Measurements from ENCODE around the gene GM2A.
"Not testable (repeated sequence)": the region's sequence is repeated elsewhere in the genome, so short reads cannot be mapped to it uniquely, and the experiment has no call there.

The GM2A gene

GRCh38 chr5:151298063-151298855 is 45.3 kb downstream of the GM2A start:
- no peak overlapping the region for H3K9ac ChIP-seq (ENCODE audit: low read depth, low read length)
- H3K27me3 ChIP-seq (ENCODE audit: control insufficient read depth, insufficient read depth, low read length), result no peaks in the 10 kb centered on the region
- H3K4me1 ChIP-seq (ENCODE audit: control insufficient read depth, insufficient read depth, low read length), result no peaks in the 10 kb centered on the region
- no peak overlapping the region for H3K4me3 ChIP-seq (ENCODE audit: low read depth, low read length)
- H3K9me3 ChIP-seq (ENCODE audit: control insufficient read depth, insufficient read depth, low read length), result no peaks in the 10 kb centered on the region
- H3K36me3 ChIP-seq (ENCODE audit: control insufficient read depth, insufficient read depth, low read length), result no peaks in the 10 kb centered on the region

- H3K9ac ChIP-seq (ENCODE audit: low read depth, low read length), result no peak within 1 kb of the TSS
- no peaks in the 10 kb centered on the region for H3K36me3 ChIP-seq (ENCODE audit: control insufficient read depth, insufficient read depth, low read length)
- H3K4me1 ChIP-seq (ENCODE audit: control insufficient read depth, insufficient read depth, low read length), result no peaks in the 10 kb centered on the region
- no peaks in the 10 kb centered on the region for H3K9me3 ChIP-seq (ENCODE audit: control insufficient read depth, insufficient read depth, low read length)
- H3K27me3 ChIP-seq (ENCODE audit: control insufficient read depth, insufficient read depth, low read length), result no peaks in the 10 kb centered on the region
- no peak within 1 kb of the TSS for H3K4me3 ChIP-seq (ENCODE audit: low read depth, low read length)
These were observed 50.7 kb downstream of the GM2A start, which contains the start of gene SLC36A3 for GRCh38 chr5:151303666-151304065. TSS of gene SLC36A3 (minus strand) at chr5:151303766. CDS start at chr5:151303354, 412 bp downstream.

- H3K9me3 ChIP-seq (ENCODE audit: control insufficient read depth, insufficient read depth, low read length); H3K9ac ChIP-seq (ENCODE audit: low read depth, low read length); H3K4me3 ChIP-seq (ENCODE audit: low read depth, low read length); H3K27me3 ChIP-seq (ENCODE audit: control insufficient read depth, insufficient read depth, low read length); H3K36me3 ChIP-seq (ENCODE audit: control insufficient read depth, insufficient read depth, low read length): not testable (repeated sequence)
- peaks cover 11% of the 10 kb centered on the region for H3K4me1 ChIP-seq (ENCODE audit: control insufficient read depth, insufficient read depth, low read length)
These were observed 56.3 kb downstream of the GM2A start for GRCh38 chr5:151309266-151309665.

- not testable (repeated sequence) for H3K27me3 ChIP-seq (ENCODE audit: control insufficient read depth, insufficient read depth, low read length); H3K9ac ChIP-seq (ENCODE audit: low read depth, low read length); H3K4me3 ChIP-seq (ENCODE audit: low read depth, low read length); H3K9me3 ChIP-seq (ENCODE audit: control insufficient read depth, insufficient read depth, low read length); H3K36me3 ChIP-seq (ENCODE audit: control insufficient read depth, insufficient read depth, low read length)
- peaks cover 11% of the 10 kb centered on the region for H3K4me1 ChIP-seq (ENCODE audit: control insufficient read depth, insufficient read depth, low read length)
These were observed 56.8 kb downstream of the GM2A start for GRCh38 chr5:151309821-151310220.

- no peak overlapping the region for H3K9ac ChIP-seq (ENCODE audit: low read depth, low read length)
- H3K36me3 ChIP-seq (ENCODE audit: control insufficient read depth, insufficient read depth, low read length), result no peaks in the 10 kb centered on the region
- H3K4me1 ChIP-seq (ENCODE audit: control insufficient read depth, insufficient read depth, low read length), result peaks cover 11% of the 10 kb centered on the region
- H3K4me3 ChIP-seq (ENCODE audit: low read depth, low read length), result no peak overlapping the region
- no peaks in the 10 kb centered on the region for H3K27me3 ChIP-seq (ENCODE audit: control insufficient read depth, insufficient read depth, low read length)
- H3K9me3 ChIP-seq (ENCODE audit: control insufficient read depth, insufficient read depth, low read length), result no peaks in the 10 kb centered on the region
These were observed 57.9 kb downstream of the GM2A start for GRCh38 chr5:151310932-151311331.

GRCh38 chr5:151312756-151313324 is 59.9 kb downstream of the GM2A start:
- Histone ChIP-seq H3K4me1 (ENCODE audit: control insufficient read depth, insufficient read depth, low read length) (peaks cover 11% of the 10 kb centered on the region), H3K4me3 (ENCODE audit: low read depth, low read length) (no peak overlapping the region), H3K36me3 (ENCODE audit: control insufficient read depth, insufficient read depth, low read length) (no peaks in the 10 kb centered on the region), H3K27me3 (ENCODE audit: control insufficient read depth, insufficient read depth, low read length) (no peaks in the 10 kb centered on the region), H3K9me3 (ENCODE audit: control insufficient read depth, insufficient read depth, low read length) (no peaks in the 10 kb centered on the region), H3K9ac (ENCODE audit: low read depth, low read length) (no peak overlapping the region)

- H3K9me3 ChIP-seq (ENCODE audit: control insufficient read depth, insufficient read depth, low read length), result no peaks in the 10 kb centered on the region
- H3K4me1 ChIP-seq (ENCODE audit: control insufficient read depth, insufficient read depth, low read length), result peaks cover 11% of the 10 kb centered on the region
- no peaks in the 10 kb centered on the region for H3K27me3 ChIP-seq (ENCODE audit: control insufficient read depth, insufficient read depth, low read length)
- no peak overlapping the region for H3K4me3 ChIP-seq (ENCODE audit: low read depth, low read length)
- no peak overlapping the region for H3K9ac ChIP-seq (ENCODE audit: low read depth, low read length)
- no peaks in the 10 kb centered on the region for H3K36me3 ChIP-seq (ENCODE audit: control insufficient read depth, insufficient read depth, low read length)
These were observed 60.4 kb downstream of the GM2A start for GRCh38 chr5:151313357-151313756.

GRCh38 chr5:151315998-151316597 is 63.1 kb downstream of the GM2A start:
- Histone ChIP-seq H3K4me3 (ENCODE audit: low read depth, low read length) (no peak overlapping the region), H3K9me3 (ENCODE audit: control insufficient read depth, insufficient read depth, low read length) (no peaks in the 10 kb centered on the region), H3K27me3 (ENCODE audit: control insufficient read depth, insufficient read depth, low read length) (no peaks in the 10 kb centered on the region), H3K36me3 (ENCODE audit: control insufficient read depth, insufficient read depth, low read length) (no peaks in the 10 kb centered on the region), H3K4me1 (ENCODE audit: control insufficient read depth, insufficient read depth, low read length) (peaks cover 11% of the 10 kb centered on the region), H3K9ac (ENCODE audit: low read depth, low read length) (no peak overlapping the region)

GRCh38 chr5:151317871-151318270 is 64.9 kb downstream of the GM2A start:
- no peak overlapping the region for H3K4me3 ChIP-seq (ENCODE audit: low read depth, low read length)

GRCh38 chr5:151318850-151319732 is 66.1 kb downstream of the GM2A start:
- Histone ChIP-seq H3K36me3 (ENCODE audit: control insufficient read depth, insufficient read depth, low read length) (no peaks in the 10 kb centered on the region), H3K9ac (ENCODE audit: low read depth, low read length) (no peak overlapping the region), H3K4me1 (ENCODE audit: control insufficient read depth, insufficient read depth, low read length) (no peaks in the 10 kb centered on the region), H3K4me3 (ENCODE audit: low read depth, low read length) (no peak overlapping the region), H3K27me3 (ENCODE audit: control insufficient read depth, insufficient read depth, low read length) (no peaks in the 10 kb centered on the region), H3K9me3 (ENCODE audit: control insufficient read depth, insufficient read depth, low read length) (no peaks in the 10 kb centered on the region)

More at GRCh38 chr5:151317871-151318270, 64.9 kb downstream of the GM2A start:
- no peak overlapping the region for H3K9ac ChIP-seq (ENCODE audit: low read depth, low read length)
- peaks cover 6% of the 10 kb centered on the region for H3K4me1 ChIP-seq (ENCODE audit: control insufficient read depth, insufficient read depth, low read length)
- H3K9me3 ChIP-seq (ENCODE audit: control insufficient read depth, insufficient read depth, low read length), result no peaks in the 10 kb centered on the region
- H3K27me3 ChIP-seq (ENCODE audit: control insufficient read depth, insufficient read depth, low read length), result no peaks in the 10 kb centered on the region
- no peaks in the 10 kb centered on the region for H3K36me3 ChIP-seq (ENCODE audit: control insufficient read depth, insufficient read depth, low read length)

All from iPS-15b (cell line).